ENCODE data around the gene RNF126. TPM values are rescaled to one million over a fixed set of nuclear protein-coding genes. Genes with fewer than 3 reads are reported as not detected.

The RNF126 gene
- total and polyA plus RNA-seq, 7 donors: 25.2 to 72.1 (median 51.6) TPM

DNA sequence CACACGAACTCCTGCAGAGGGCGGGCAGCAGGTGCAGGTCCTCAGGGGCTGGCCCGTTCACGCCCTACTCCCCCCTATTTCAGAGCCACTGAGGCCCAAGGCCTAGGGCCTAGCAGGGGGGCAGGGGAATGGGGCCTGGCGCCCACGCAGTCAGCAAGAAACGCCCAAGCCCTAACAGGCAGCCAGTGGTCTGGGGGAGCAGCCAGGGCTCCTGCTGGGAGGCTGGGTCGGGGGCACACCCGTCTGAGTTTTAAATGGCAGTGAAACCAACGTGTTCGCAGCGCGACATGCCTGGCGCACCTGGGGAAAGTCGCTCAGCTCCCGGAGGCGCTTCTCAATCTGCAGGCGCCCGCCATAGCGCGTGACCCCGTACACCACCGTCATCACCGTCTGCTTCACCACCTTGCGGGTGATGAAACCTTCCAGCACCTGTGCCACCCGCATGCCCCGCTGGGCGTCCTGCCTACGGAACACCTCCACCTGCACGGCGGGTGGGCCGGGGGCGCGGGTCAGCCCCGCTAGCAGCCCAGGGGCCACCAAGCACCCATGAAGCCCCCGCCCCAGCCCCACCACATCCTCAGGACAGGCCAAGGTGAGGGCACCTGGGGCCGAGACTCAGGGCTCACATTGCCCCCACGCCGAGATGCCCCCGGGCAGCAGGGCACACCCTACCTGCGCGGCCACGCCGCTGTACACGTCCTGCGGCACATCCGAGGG lies 43.6 kb downstream of the RNF126 start:
- 94% methylated on average over 43 to 47 of the region's 47 CpGs for WGBS, 3 donors
- ATAC-seq: no peak
- H3K4me3 ChIP-seq: no peak overlapping the region
- peaks cover 22 to 71% of the 10 kb centered on the region in 2 donors for H3K36me3 ChIP-seq (ENCODE audit: insufficient read depth in 1 of 2, low read depth in 1 of 2)
- H3K27ac ChIP-seq: no peak overlapping the region
- peaks cover 0 to 7% (median 0%) of the 10 kb centered on the region in 3 donors for H3K27me3 ChIP-seq (ENCODE audit: insufficient read depth in 3 of 3, low read length in 2 of 3)
- intact Hi-C loops (cut with DNase I): no loop called here
- no peaks in the 10 kb centered on the region for H3K9me3 ChIP-seq
- no peak for DNase-seq
- TF ChIP-seq, protein P1, sequence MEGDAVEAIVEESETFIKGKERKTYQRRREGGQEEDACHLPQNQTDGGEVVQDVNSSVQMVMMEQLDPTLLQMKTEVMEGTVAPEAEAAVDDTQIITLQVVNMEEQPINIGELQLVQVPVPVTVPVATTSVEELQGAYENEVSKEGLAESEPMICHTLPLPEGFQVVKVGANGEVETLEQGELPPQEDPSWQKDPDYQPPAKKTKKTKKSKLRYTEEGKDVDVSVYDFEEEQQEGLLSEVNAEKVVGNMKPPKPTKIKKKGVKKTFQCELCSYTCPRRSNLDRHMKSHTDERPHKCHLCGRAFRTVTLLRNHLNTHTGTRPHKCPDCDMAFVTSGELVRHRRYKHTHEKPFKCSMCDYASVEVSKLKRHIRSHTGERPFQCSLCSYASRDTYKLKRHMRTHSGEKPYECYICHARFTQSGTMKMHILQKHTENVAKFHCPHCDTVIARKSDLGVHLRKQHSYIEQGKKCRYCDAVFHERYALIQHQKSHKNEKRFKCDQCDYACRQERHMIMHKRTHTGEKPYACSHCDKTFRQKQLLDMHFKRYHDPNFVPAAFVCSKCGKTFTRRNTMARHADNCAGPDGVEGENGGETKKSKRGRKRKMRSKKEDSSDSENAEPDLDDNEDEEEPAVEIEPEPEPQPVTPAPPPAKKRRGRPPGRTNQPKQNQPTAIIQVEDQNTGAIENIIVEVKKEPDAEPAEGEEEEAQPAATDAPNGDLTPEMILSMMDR (IDR thresholded peaks at IDR 0.05): no peak
- H3K4me1 ChIP-seq: no peaks in the 10 kb centered on the region

DNA sequence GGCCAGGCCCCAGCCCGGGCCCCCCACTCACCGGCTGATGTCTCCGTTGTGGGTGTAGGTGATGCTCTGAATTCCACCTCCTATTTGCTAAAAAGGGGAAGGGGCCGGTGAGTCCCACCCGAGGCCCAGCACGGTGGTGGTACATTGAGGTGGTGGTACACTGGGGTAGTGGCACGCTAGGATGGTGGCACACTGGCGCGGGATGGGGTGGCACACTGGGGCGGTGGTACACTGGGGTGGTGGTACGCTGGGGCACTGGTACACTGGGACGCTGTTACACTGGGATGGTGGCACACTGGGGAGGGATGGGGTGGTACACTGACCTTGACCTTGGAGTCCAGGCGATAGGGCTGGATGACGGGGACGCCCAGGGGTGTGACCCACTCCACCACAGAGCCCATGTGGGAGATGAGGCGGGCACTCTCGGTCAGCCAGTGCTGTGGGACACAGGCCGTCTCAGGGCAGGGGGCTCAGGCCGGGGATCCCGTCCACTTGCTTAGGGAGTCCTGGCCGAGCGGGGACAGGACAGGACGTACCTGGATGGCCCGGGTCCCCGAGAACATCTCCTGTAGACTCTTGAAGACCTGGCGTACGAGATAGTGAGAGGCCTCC lies 44.2 kb downstream of the RNF126 start:
- no peak for ATAC-seq
- 92 to 95% (median 95%) methylated on average over 25 to 27 of the region's 27 CpGs for WGBS, 3 donors

GRCh38 chr19:618247-618619 lies 44.8 kb downstream of the RNF126 start:
- no peak for DNase-seq
- H3K27me3 ChIP-seq (ENCODE audit: insufficient read depth in 3 of 3, low read length in 2 of 3): peaks cover 0 to 7% (median 0%) of the 10 kb centered on the region in 3 donors
- no peak for ATAC-seq
- TF ChIP-seq, protein P1 (IDR thresholded peaks at IDR 0.05): no peak
- no peaks in the 10 kb centered on the region for H3K9me3 ChIP-seq
- peaks cover 22 to 60% of the 10 kb centered on the region in 2 donors for H3K36me3 ChIP-seq (ENCODE audit: insufficient read depth in 1 of 2, low read depth in 1 of 2)
- intact Hi-C loops (cut with DNase I): no loop called here
- H3K27ac ChIP-seq: no peak overlapping the region
- H3K4me1 ChIP-seq: no peaks in the 10 kb centered on the region
- 85 to 93% (median 89%) methylated on average over 18 to 19 of the region's 19 CpGs for WGBS, 3 donors
- H3K4me3 ChIP-seq: no peak overlapping the region

More for the DNA sequence above, 44.2 kb downstream of the RNF126 start:
- H3K27me3 ChIP-seq (ENCODE audit: insufficient read depth in 3 of 3, low read length in 2 of 3): peaks cover 0 to 7% (median 0%) of the 10 kb centered on the region in 3 donors
- H3K27ac ChIP-seq: no peak overlapping the region
- no peaks in the 10 kb centered on the region for H3K9me3 ChIP-seq
- no peaks in the 10 kb centered on the region for H3K4me1 ChIP-seq
- H3K36me3 ChIP-seq (ENCODE audit: insufficient read depth in 1 of 2, low read depth in 1 of 2): peaks cover 22 to 65% of the 10 kb centered on the region in 2 donors
- TF ChIP-seq, protein P1 (IDR thresholded peaks at IDR 0.05): no peak
- intact Hi-C loops (cut with DNase I): no loop called here
- no peak for DNase-seq
- H3K4me3 ChIP-seq: no peak overlapping the region

DNA sequence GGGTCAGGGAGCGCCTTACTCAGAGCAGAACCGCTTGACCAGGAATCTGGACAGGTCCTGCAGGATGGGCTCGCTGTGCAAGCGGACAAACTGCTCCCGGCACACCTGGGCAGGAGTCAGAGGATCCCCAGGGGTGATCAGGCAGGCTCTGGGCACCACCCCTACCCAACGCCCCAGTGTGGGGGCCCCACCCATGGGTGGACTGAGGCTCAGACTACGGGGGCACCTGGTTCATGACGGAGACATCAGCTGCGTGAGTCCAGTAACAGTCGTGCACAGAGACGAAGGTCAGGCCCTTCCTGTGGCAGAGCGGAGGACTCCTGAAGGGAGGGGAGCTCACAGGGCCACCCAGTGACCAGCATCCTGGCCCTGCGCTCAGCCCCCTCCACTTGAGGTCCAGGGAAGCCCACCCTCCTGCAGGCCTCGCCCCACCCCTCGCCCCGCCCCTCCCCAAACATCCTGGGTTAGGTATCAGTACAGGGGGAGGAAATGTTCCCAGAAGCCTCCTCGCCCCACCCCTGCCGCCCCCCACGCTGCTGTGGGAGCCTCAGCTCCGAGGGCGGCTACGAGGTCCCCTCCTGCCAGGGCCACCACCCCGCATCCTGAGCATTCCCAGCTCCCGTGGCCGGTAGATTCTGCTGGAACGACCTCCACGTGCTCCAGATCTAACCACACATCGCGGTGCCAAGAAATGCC lies 45.3 kb downstream of the RNF126 start:
- TF ChIP-seq, protein P1 (IDR thresholded peaks at IDR 0.05): no peak
- Histone ChIP-seq H3K36me3 (ENCODE audit: insufficient read depth in 1 of 2, low read depth in 1 of 2) (peaks cover 22 to 55% of the 10 kb centered on the region in 2 donors), H3K4me1 (no peaks in the 10 kb centered on the region), H3K27ac (no peak overlapping the region), H3K9me3 (no peaks in the 10 kb centered on the region), H3K4me3 (no peak overlapping the region), H3K27me3 (ENCODE audit: insufficient read depth in 3 of 3, low read length in 2 of 3) (peaks cover 0 to 7% (median 0%) of the 10 kb centered on the region in 3 donors)
- ATAC-seq (no peak), DNase-seq (no peak)
- 88 to 89% (median 88%) methylated on average over 27 to 29 of the region's 29 CpGs for WGBS, 3 donors
- intact Hi-C loops (cut with DNase I): no loop called here
